Measurements from ENCODE around the gene SLC26A1.
"Not testable (repeated sequence)": the region's sequence is repeated elsewhere in the genome, so short reads cannot be mapped to it uniquely, and the experiment has no call there.

SLC26A1 gene

GRCh38 chr4:1000686-1001260 is 7.6 kb upstream of the SLC26A1 start:
- DNase-seq (ENCODE audit: insufficient read length) (no peak), FAIRE-seq (no peak)
- no peak for TF ChIP-seq POLR2A (IDR thresholded peaks at IDR 0.05; ENCODE audit: low read depth, low read length)

GRCh38 chr4:999882-1000425 is 6.8 kb upstream of the SLC26A1 start:
- DNase-seq (ENCODE audit: insufficient read length), result no peak
- FAIRE-seq, result no peak
- TF ChIP-seq POLR2AphosphoS5 (IDR thresholded peaks at IDR 0.05; ENCODE audit: low read depth, low read length), result no peak
- no peak for TF ChIP-seq TAF1 (IDR thresholded peaks at IDR 0.05; ENCODE audit: borderline replicate concordance, low read depth, low read length)
- TF ChIP-seq POLR2A (IDR thresholded peaks at IDR 0.05; ENCODE audit: low read depth, low read length), result no peak

DNA sequence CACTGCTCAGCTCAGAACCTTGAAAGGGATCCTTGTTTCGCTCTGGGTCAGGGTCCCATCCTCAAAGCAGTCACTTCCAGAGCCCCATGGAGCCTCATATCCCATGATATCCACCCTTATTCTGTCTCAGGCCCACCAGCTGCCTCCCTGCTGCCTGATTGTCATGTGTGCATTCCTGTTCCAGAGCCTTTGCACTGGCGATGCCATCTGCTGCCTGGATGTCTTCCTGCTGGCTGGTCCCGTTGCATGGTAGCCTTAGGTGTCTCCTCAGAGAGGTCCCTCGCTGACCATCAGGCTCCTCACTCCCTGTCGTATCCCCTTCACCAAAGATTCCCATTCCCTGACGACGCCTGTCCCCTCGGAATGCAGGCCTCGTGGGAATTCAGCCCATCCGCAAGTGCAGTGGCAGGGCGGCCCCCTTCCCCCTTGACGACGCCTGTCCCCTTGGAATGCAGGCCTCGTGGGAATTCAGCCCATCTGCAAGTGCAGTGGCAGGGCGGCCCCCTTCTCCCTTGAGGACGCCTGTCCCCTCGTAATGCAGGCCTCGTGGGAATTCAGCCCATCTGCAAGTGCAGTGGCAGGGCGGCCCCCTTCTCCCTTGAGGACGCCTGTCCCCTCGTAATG is 6.1 kb upstream of the SLC26A1 start:
- not testable (repeated sequence) for FAIRE-seq; DNase-seq (ENCODE audit: insufficient read length)

- FAIRE-seq (no peak), DNase-seq (ENCODE audit: insufficient read length) (no peak)
- TF ChIP-seq POLR2A (IDR thresholded peaks at IDR 0.05; ENCODE audit: low read depth, low read length), result no peak
- TF ChIP-seq POLR2AphosphoS5 (IDR thresholded peaks at IDR 0.05; ENCODE audit: low read depth, low read length), result no peak
- TF ChIP-seq TAF1 (IDR thresholded peaks at IDR 0.05; ENCODE audit: borderline replicate concordance, low read depth, low read length), result no peak
These were observed 5.0 kb upstream of the SLC26A1 start for GRCh38 chr4:998096-998691.

DNA sequence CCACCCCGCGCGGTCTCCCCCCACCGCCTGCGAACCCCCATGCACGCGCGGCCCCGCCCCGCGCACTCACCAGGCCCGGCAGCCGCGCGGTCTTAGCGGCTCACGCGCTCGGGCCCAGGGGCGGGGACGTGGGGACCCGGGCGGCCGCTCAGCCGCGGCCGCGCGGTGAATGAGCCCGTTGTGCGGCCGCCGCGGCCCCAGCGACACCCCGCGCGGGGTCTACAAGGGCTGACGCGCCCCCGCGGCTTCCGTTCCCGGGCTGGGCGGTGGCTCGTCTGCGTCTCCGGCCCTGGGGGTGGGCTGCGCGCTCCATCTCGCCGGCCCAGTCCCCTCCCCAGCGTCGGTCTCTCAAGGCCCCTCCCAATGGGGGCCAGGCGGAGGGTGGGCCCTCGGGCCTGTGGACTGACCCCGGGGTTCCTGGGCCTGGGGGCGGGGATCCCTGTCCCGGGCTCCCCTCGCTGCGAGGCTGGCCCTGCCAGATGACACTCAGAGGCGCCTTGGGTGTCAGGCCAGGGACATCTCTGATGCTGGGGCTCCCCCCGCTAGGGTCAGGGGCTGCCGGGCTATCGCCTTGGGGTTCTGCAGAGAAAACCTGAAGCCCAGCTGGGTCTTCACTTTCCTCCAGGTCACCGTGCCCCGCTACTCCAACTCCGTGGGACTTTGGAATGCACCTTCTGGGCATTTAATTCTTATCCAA is 4.3 kb upstream of the SLC26A1 start:
- FAIRE-seq, result no peak
- DNase-seq (ENCODE audit: insufficient read length), result no peak
- TF ChIP-seq TAF1 (IDR thresholded peaks at IDR 0.05; ENCODE audit: borderline replicate concordance, low read depth, low read length) (no peak), POLR2A (IDR thresholded peaks at IDR 0.05; ENCODE audit: low read depth, low read length) (no peak), POLR2AphosphoS5 (IDR thresholded peaks at IDR 0.05; ENCODE audit: low read depth, low read length) (no peak)

DNA sequence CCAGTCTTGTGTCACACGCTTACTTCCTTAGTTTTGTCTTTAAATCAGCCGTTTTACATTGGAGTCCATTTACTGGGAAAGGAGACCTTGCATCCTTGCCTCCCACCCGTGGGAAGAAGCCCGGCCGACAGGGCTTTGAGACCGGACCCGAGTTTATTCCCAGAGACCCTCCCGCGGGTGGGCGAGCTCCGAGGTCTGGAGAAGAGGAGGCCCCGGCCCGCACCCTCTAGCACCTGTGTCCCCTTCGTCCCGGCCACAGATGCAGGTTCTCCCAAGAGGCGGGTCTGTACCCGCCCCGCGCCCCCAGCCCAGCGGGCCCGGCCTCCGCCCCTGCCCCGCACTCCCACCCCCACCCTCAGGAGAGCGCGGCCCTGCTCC is 3.8 kb upstream of the SLC26A1 start:
- FAIRE-seq (no peak), DNase-seq (ENCODE audit: insufficient read length) (no peak)
- no peak for TF ChIP-seq POLR2A (IDR thresholded peaks at IDR 0.05; ENCODE audit: low read depth, low read length)

- TF ChIP-seq POLR2A (IDR thresholded peaks at IDR 0.05; ENCODE audit: low read depth, low read length) (no peak), POLR2AphosphoS5 (IDR thresholded peaks at IDR 0.05; ENCODE audit: low read depth, low read length) (no peak), TAF1 (IDR thresholded peaks at IDR 0.05; ENCODE audit: borderline replicate concordance, low read depth, low read length) (no peak)
- FAIRE-seq (no peak), DNase-seq (ENCODE audit: insufficient read length) (no peak)
These were observed 3.1 kb upstream of the SLC26A1 start for GRCh38 chr4:996030-996996.

- DNase-seq (ENCODE audit: insufficient read length), result no peak
- TF ChIP-seq POLR2A (IDR thresholded peaks at IDR 0.05; ENCODE audit: low read depth, low read length) (no peak), TAF1 (IDR thresholded peaks at IDR 0.05; ENCODE audit: borderline replicate concordance, low read depth, low read length) (no peak)
- no peak for FAIRE-seq
These were observed 2.3 kb upstream of the SLC26A1 start for GRCh38 chr4:995311-996026.

- no peak for TF ChIP-seq TAF1 (IDR thresholded peaks at IDR 0.05; ENCODE audit: borderline replicate concordance, low read depth, low read length)
- TF ChIP-seq POLR2A (IDR thresholded peaks at IDR 0.05; ENCODE audit: low read depth, low read length), result peak; percentile 58; the same call in 1 of the 2 replicates
- peak; percentile 59 for TF ChIP-seq POLR2AphosphoS5 (IDR thresholded peaks at IDR 0.05; ENCODE audit: low read depth, low read length)
These were observed 700 bp downstream of the SLC26A1 start for GRCh38 chr4:992297-993110.

More at GRCh38 chr4:992297-993110, 700 bp downstream of the SLC26A1 start:
- FAIRE-seq, result no peak
- no peak for DNase-seq (ENCODE audit: insufficient read length)
